Skeletal muscle satellite cell (primary cell): ENCODE measurements around the gene SEPTIN7. TPM values are rescaled to one million over a fixed set of nuclear protein-coding genes. Genes with fewer than 3 reads are reported as not detected.
"Not testable (repeated sequence)": the region's sequence is repeated elsewhere in the genome, so short reads cannot be mapped to it uniquely, and the experiment has no call there.

Experiments
- H3K27me3 ChIP-seq: 2 replicates; pipeline ENCODE4 v1.7.0; 2013; ENCODE audit warnings: low read length; ENCODE audit not compliant: control insufficient read depth, insufficient read depth
- H3K36me3 ChIP-seq: 2 replicates; pipeline ENCODE4 v1.7.0; 2013; ENCODE audit warnings: mild to moderate bottlenecking, control low read depth, low read length; ENCODE audit not compliant: insufficient read depth
- H3K4me1 ChIP-seq: 2 replicates; pipeline ENCODE4 v1.7.0; 2013; ENCODE audit warnings: low read length; ENCODE audit not compliant: control insufficient read depth, insufficient read depth
- H3K4me2 ChIP-seq: 2 replicates; pipeline ENCODE4 v1.7.0; 2013; ENCODE audit warnings: mild to moderate bottlenecking, low read length
- H3K4me3 ChIP-seq: 2 replicates; pipeline ENCODE4 v1.7.0; 2013; ENCODE audit warnings: low read length
- H3K9ac ChIP-seq: 2 replicates; pipeline ENCODE4 v1.7.0; 2013; ENCODE audit warnings: mild to moderate bottlenecking, low read depth, low read length, moderate library complexity
- H3K9me3 ChIP-seq: replicated peaks from 2 replicates; pipeline ENCODE4 v1.7.0; 2013; ENCODE audit warnings: mild to moderate bottlenecking, control low read depth, low read length
- total RNA-seq: library from RNA; depleted of rRNA; stranded (reverse); fragments of >200 nt; gene quantifications from 2 replicates; pipeline ENCODE4 v1.2.3, GENCODE V29; 2012; rRNA removed

The SEPTIN7 gene
- total RNA-seq, result 146 and 151 TPM in 2 replicates

DNA sequence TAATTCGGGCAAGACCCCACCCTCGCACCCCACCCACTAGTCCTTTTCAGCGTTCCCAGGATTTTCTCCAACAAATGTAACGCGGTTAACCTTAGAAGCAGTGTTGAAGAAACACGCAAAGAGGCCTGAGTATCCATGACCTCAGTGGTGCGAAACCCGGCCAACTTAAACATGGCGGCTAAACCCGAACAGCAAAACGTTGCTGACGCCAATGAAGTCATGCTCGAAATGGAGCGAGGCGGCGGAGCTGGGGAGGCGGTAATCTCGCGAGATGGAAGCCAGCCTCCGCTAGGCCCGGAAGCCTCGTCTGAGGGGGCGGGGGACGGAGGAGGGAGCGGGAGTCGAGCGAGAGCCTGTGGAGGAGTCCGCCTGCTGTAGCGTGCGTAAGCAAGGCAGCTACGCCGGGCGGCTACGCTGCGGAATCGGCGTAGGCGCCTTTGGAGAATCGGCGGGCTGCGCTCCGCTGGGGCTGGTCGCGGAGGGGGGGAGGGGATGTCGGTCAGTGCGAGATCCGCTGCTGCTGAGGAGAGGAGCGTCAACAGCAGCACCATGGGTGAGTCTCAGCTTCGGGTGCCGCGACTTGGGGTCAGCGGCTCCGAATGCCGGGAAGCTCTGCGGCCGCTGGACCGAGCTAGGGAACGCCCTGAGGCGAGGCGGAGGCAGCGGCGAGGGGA, at the start of gene SEPTIN7:
SEPTIN7 (plus strand) TSS at position 340 of the 674 bp plus-strand sequence; CDS start at position 493, 153 bp downstream.
- peaks cover 11% of the 10 kb centered on the region for H3K4me1 ChIP-seq
- peak within 1 kb of the TSS; percentile 91 for H3K9ac ChIP-seq
- peak within 1 kb of the TSS; percentile 85 for H3K4me3 ChIP-seq
- no peaks in the 10 kb centered on the region for H3K27me3 ChIP-seq
- H3K36me3 ChIP-seq, result no peaks in the 10 kb centered on the region
- H3K4me2 ChIP-seq, result peak within 1 kb of the TSS; percentile 94
- H3K9me3 ChIP-seq, result no peaks in the 10 kb centered on the region

DNA sequence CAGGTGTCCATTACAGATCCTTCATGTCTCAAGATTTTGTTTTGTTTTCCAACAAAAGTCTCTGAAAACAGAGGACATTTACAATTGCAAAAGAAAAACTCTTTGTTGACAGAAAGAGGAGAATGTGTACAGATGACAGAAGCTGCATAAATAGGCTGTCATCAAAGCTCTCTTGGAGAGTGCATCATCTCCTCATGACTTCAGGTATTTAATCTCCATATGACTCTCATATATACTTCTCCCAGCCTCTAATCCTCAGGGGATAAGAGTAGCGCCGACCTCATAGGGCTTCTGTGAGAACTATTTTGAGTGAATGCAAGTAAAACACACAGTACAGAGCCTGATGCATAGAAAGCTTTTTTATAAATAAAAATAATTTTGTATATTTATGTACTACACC, 48.1 kb upstream of the SEPTIN7 start:
- Histone ChIP-seq H3K4me1 (peaks cover 7% of the 10 kb centered on the region), H3K4me3 (no peak overlapping the region), H3K4me2 (no peak overlapping the region), H3K9me3 (no peaks in the 10 kb centered on the region), H3K27me3 (no peaks in the 10 kb centered on the region), H3K9ac (no peak overlapping the region), H3K36me3 (no peaks in the 10 kb centered on the region)

DNA sequence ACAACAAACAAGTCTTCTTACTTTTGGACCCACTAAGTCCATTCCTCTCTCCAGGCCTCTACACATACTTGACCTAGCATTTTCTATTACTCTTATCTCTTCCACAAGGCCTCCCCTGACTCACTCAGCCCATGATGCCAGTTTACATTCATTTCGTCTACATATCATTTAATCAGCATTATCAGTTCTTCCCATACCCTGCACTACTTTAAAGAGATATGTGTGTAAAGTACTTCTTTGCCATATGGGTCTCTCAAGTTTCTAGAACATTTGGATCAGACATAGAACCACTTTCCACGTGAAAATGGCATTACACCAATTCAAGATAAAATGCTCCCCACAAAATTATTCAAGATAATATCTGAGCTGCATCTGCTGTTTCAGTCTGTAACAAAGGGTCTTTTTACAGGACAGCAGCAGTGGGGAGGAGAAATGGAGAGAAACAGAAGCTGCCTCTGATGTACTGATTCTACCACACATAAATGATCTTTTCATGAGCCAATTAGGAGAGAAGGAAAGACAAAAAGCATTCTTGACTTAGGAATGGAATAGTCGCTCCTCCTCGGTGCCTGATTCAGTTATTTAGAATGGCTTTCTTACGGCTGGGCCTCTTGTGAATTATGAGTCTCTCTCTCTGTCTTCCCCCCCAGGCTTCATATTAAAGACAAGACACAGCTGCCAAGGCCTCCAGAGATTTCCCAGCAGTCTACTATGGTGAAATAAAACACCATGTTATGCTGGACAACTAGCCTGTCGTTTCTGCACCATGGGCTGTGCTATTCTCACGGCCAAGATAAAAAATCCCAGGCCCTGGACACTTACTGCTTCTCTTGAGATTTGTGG, 46.9 kb upstream of the SEPTIN7 start:
- Histone ChIP-seq H3K4me1 (no peaks in the 10 kb centered on the region), H3K4me3 (no peak overlapping the region), H3K4me2 (no peak overlapping the region), H3K27me3 (no peaks in the 10 kb centered on the region), H3K9ac (no peak overlapping the region), H3K36me3 (no peaks in the 10 kb centered on the region), H3K9me3 (no peaks in the 10 kb centered on the region)

DNA sequence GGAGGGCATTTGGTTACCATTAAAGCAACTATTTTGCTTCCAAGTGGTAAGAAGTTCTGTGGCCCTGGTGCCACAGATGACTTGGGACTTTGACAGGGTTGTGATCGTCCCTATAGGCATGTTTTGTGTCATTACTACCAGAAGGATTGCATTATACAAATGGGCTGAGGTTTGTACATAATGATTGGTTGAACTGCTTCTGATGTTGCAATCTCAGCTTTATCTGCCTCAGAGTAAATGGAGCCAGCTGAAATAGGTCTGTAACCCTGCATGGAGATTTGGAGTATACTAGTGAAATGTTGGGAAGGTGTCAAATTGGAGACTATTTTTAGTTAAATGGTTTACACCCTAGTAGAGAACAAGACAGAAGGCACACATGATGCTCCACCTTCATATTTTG, 46.1 kb upstream of the SEPTIN7 start:
- H3K36me3 ChIP-seq, result no peaks in the 10 kb centered on the region
- H3K9me3 ChIP-seq, result no peaks in the 10 kb centered on the region
- no peaks in the 10 kb centered on the region for H3K4me1 ChIP-seq
- H3K9ac ChIP-seq, result no peak overlapping the region
- no peaks in the 10 kb centered on the region for H3K27me3 ChIP-seq
- H3K4me2 ChIP-seq, result no peak overlapping the region
- H3K4me3 ChIP-seq, result no peak overlapping the region

DNA sequence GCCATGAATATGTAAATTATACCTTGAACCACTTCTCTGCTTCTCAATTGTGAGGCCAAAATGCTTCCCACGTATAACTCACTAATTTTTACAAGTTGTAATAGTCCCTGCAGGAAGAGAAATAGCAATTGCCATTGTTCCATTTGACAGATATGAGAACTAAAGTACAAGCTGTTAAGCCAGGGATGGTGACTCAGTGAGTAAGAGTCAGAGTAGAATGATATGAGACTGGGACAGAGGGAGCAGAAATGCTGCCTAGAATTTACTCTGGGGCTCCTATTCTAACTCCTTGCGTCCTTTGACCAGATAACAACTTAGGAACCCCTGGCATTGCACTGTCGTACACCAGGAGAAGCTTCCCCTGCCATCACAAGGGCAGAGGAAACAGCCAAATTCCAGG, 45.1 kb upstream of the SEPTIN7 start:
- Histone ChIP-seq H3K9me3 (no peaks in the 10 kb centered on the region), H3K4me3 (no peak overlapping the region), H3K4me2 (no peak overlapping the region), H3K27me3 (no peaks in the 10 kb centered on the region), H3K9ac (no peak overlapping the region), H3K4me1 (no peaks in the 10 kb centered on the region), H3K36me3 (no peaks in the 10 kb centered on the region)

DNA sequence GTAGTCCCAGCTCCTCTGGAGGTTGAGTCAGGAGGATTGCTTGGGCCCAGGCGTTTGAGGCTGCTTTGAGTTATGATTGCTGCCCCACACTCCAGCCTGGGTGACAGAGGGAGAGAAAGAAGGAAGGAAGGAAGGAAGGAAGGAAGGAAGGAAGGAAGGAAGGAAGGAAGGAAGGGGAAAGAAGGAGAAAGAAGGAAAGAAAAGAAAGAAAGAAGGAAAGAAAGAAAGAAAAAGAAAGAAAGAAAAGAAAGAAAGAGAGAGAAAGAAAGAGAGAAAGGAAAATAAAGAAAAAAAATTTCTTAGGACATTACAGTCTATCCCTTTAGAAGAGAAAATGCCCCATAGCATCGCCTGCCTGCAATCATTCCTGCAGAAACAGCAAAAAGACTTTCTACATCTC, 44.4 kb upstream of the SEPTIN7 start:
- not testable (repeated sequence) for H3K9me3 ChIP-seq, H3K4me1 ChIP-seq, H3K4me2 ChIP-seq, H3K36me3 ChIP-seq, H3K4me3 ChIP-seq, H3K27me3 ChIP-seq, H3K9ac ChIP-seq

DNA sequence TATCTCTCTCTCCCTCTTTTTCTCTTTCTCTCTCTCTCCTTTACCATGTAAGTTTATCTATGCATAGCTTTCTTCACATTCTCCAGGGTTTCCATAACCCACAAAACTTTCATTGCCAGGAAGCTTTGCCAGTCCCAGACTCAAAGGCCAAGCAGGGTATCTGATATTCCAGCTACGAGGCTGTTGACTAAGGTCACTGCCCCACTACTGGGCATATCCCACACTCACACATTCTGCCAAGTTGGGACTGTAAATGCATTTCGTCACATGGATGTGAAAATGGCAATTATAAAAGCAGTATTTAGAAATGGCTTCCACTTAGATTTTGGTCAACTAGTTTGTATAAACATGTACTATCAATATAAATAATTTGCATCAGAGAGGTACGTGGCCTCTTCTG, 43.3 kb upstream of the SEPTIN7 start:
- H3K9me3 ChIP-seq, result no peaks in the 10 kb centered on the region
- no peaks in the 10 kb centered on the region for H3K27me3 ChIP-seq
- peaks cover 7% of the 10 kb centered on the region for H3K4me1 ChIP-seq
- H3K36me3 ChIP-seq, result no peaks in the 10 kb centered on the region
- no peak overlapping the region for H3K4me2 ChIP-seq
- H3K9ac ChIP-seq, result no peak overlapping the region
- H3K4me3 ChIP-seq, result no peak overlapping the region

DNA sequence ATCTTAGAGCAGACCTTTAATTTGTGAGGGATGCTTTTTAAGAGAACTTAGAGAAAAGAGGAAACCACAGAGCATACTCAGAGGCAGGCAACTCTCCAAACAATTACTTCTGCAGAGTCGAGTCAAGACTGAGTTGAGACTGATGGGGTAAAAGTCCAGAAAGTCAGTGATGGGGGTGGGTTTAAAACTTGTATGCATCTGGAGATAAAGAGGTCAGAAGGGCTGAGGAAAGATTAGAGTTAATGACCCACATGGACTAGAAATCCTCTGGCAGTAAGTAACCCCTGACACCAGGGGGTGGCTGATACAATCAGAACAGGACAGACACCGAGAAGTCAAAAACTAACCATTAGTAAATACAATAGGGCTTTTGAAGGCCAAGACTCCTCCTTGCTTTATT, 42.4 kb upstream of the SEPTIN7 start:
- H3K9me3 ChIP-seq, result no peaks in the 10 kb centered on the region
- no peak overlapping the region for H3K9ac ChIP-seq
- peaks cover 7% of the 10 kb centered on the region for H3K4me1 ChIP-seq
- no peak overlapping the region for H3K4me2 ChIP-seq
- no peaks in the 10 kb centered on the region for H3K36me3 ChIP-seq
- H3K4me3 ChIP-seq, result no peak overlapping the region
- H3K27me3 ChIP-seq, result no peaks in the 10 kb centered on the region

DNA sequence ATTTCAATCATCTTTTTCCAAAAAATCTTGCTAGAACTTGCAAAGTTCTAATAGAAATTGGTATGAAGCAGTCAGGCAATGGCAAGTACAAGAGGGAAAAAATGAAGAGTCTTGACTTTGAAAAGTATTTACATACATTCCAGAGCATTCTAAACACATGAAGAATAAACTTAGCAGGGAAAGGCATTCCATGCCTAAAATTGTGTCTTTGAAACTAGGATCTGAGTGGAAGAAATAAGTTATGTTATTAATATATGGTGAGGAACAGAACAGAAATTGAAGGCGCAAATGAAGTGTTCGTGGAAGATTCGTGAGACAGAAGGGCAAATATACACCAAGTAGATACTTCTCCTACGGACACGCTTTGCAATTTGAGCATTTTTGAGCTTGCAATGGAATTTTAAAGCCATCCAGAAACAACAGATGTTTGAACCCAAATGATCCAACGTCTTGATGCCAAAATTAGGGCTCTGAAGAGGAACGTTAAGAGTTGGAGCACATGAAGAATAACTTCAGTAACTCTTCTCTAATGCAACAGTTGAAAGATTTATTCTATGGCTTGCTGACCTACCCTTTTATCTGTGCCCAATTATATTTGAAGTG, 40.6 kb upstream of the SEPTIN7 start:
- H3K9ac ChIP-seq, result no peak overlapping the region
- H3K4me3 ChIP-seq, result no peak overlapping the region
- no peaks in the 10 kb centered on the region for H3K27me3 ChIP-seq

DNA sequence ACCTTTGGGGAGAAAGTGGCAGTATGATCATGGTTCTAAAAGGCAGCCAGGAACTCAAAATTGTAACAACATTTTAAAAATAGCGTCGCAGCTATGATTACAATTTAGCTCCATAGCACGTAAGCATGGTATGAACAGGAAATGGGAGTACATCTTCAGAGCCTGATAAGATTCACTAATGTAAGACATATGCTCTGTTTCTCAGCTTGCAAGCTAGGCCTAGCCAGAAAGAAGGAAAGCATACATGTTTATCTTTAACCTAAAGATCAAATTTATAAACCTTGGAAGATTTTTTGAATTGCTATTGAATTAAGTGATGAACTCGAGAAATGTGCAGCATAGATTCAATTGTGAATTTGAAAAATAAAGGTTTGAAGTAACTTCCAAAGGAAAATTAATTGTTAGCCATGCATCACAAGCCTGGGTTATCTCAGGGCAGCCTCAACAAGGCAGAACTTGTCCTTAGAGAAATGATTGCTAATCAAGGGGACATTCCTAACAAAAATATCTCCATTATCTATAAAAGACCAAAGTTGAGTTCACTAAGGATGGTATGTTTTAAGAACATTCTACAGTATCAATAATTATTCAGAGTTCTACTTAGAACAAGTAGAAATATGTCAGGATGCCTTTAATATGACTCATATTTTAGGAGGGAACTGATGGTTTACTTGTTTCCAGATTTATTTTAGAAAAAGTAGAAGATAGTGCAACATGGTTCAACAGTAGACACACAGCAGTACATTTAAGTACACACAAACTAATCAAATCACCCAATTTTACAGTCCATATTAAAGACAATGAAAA, 38.8 kb upstream of the SEPTIN7 start:
- Histone ChIP-seq H3K4me2 (no peak overlapping the region), H3K36me3 (no peaks in the 10 kb centered on the region), H3K9me3 (no peaks in the 10 kb centered on the region), H3K27me3 (no peaks in the 10 kb centered on the region), H3K9ac (no peak overlapping the region), H3K4me1 (peaks cover 7% of the 10 kb centered on the region), H3K4me3 (no peak overlapping the region)

More for the DNA sequence above, 40.6 kb upstream of the SEPTIN7 start:
- Histone ChIP-seq H3K4me2 (no peak overlapping the region), H3K4me1 (peaks cover 7% of the 10 kb centered on the region), H3K36me3 (no peaks in the 10 kb centered on the region), H3K9me3 (no peaks in the 10 kb centered on the region)

DNA sequence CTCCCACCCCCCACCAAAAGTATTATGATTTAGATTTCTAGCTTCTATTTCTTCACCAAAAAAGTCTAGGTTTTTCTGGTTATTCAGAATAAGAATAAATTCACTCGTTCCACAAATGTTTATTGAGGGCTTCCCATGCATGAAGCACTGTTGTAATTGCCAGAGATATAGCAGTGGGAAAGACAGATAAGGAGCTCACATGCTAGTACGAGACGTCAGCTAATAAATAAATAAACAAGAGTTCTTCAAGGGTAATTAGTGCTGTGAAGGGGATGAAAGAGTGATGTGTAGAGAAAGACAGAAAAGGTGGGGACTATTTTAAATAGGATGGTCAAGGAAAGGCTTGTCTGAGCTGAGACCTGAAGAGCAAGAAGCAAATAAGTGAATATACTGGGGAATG, 38.1 kb upstream of the SEPTIN7 start:
- no peak overlapping the region for H3K4me3 ChIP-seq
- H3K36me3 ChIP-seq, result no peaks in the 10 kb centered on the region
- H3K27me3 ChIP-seq, result no peaks in the 10 kb centered on the region

More for the DNA sequence above, 38.1 kb upstream of the SEPTIN7 start:
- no peak overlapping the region for H3K9ac ChIP-seq
- no peak overlapping the region for H3K4me2 ChIP-seq
- peaks cover 7% of the 10 kb centered on the region for H3K4me1 ChIP-seq
- H3K9me3 ChIP-seq, result no peaks in the 10 kb centered on the region
